WERI-Rb-1 (cell line): ENCODE measurements around the gene UAP1L1.

Source experiments
- DNase-seq: peaks from one replicate; pipeline ENCODE4 v3.0.0-alpha.2; 2020
- H3K27ac ChIP-seq: fragments of 250-450 bp; sonication (Bioruptor Pico); 2 replicates; pipeline ENCODE4 v1.5.1; 2020; ENCODE audit warnings: mild to moderate bottlenecking, moderate library complexity
- H3K27me3 ChIP-seq: fragments of 250-450 bp; sonication (Bioruptor Pico); 2 replicates; pipeline ENCODE4 v1.5.1; 2021; ENCODE audit warnings: mild to moderate bottlenecking, low read depth, moderate library complexity; ENCODE audit not compliant: insufficient read depth, severe bottlenecking
- H3K36me3 ChIP-seq: fragments of 250-450 bp; sonication (Bioruptor Pico); 2 replicates; pipeline ENCODE4 v1.5.1; 2020; ENCODE audit warnings: mild to moderate bottlenecking, moderate library complexity
- H3K4me3 ChIP-seq: 2 replicates; pipeline ENCODE4 v1.5.1; 2011; ENCODE audit warnings: low read depth, mild to moderate bottlenecking, control low read depth, low read length
- H3K9me3 ChIP-seq: fragments of 250-450 bp; sonication (Bioruptor Pico); 2 replicates; pipeline ENCODE4 v1.5.1; 2021; ENCODE audit warnings: mild to moderate bottlenecking, moderate library complexity; ENCODE audit not compliant: severe bottlenecking
- CTCF ChIP-seq: IDR thresholded peaks from 2 replicates; pipeline ENCODE4 v1.5.1; 2011; ENCODE audit warnings: low read depth, mild to moderate bottlenecking, control low read depth, inconsistent platforms, low read length

Gene UAP1L1

DNA sequence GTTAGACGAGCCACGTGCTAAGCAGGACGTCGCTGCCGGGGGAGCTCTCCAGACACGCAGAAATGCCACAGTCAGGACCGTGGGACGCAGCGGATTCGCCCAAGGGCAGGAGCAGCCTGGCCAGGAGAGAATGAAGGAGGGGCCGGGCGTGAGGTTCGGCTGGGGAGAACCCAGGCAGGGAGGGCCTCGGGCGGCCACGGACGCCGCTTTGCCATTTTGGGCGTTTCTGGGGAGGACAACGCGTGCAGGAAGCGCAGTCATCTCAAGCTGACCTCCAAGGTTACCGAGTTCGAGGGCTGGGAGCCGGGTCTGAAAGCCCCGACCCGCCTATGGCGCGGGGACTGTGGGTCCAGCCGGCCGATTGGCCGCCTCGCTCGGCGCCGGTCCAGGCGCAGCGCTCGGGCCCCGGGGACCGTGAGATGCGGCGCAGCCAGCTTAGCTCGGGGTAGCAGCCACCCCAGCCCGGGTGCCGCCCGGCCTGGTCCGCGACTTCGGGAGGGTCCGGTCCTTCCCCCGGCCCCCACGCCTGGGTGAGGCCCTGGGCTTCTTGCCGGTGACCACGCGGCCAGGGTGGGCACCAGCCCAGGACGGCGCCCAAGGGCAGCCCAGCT, 8.7 kb downstream of the UAP1L1 start:
- no peak for DNase-seq

GRCh38 chr9:137086531-137087408, 9.5 kb downstream of the UAP1L1 start, which contains the start of gene MAN1B1:
Gene MAN1B1 (plus strand): TSS chr9:137086985. CDS start chr9:137087000, 15 bp downstream.
- DNase-seq, result peak; percentile 100
- Histone ChIP-seq H3K9me3 (no peaks in the 10 kb centered on the region), H3K4me3 (peak within 1 kb of the TSS; percentile 79), H3K36me3 (peaks cover 45% of the 10 kb centered on the region), H3K27ac (peak within 1 kb of the TSS; percentile 95), H3K27me3 (no peaks in the 10 kb centered on the region)
- no peak for TF ChIP-seq CTCF

More for the DNA sequence above, 8.7 kb downstream of the UAP1L1 start:
- no peak for TF ChIP-seq CTCF
- peak overlapping the region; percentile 78 for H3K4me3 ChIP-seq
- H3K9me3 ChIP-seq, result no peaks in the 10 kb centered on the region
- H3K27me3 ChIP-seq, result no peaks in the 10 kb centered on the region
- peaks cover 48% of the 10 kb centered on the region for H3K36me3 ChIP-seq
- H3K27ac ChIP-seq, result peak overlapping the region; percentile 95

- no peak for TF ChIP-seq CTCF
- Histone ChIP-seq H3K27me3 (no peaks in the 10 kb centered on the region), H3K4me3 (peak overlapping the region; percentile 79), H3K36me3 (peaks cover 45% of the 10 kb centered on the region), H3K9me3 (no peaks in the 10 kb centered on the region), H3K27ac (peak overlapping the region; percentile 81)
- no peak for DNase-seq
These were observed 10.2 kb downstream of the UAP1L1 start for GRCh38 chr9:137087409-137087925.

- Histone ChIP-seq H3K36me3 (peaks cover 38% of the 10 kb centered on the region), H3K27me3 (no peaks in the 10 kb centered on the region), H3K4me3 (no peak overlapping the region), H3K27ac (no peak overlapping the region), H3K9me3 (no peaks in the 10 kb centered on the region)
- no peak for DNase-seq
- no peak for TF ChIP-seq CTCF
These were observed 10.8 kb downstream of the UAP1L1 start for GRCh38 chr9:137088121-137088520.

DNA sequence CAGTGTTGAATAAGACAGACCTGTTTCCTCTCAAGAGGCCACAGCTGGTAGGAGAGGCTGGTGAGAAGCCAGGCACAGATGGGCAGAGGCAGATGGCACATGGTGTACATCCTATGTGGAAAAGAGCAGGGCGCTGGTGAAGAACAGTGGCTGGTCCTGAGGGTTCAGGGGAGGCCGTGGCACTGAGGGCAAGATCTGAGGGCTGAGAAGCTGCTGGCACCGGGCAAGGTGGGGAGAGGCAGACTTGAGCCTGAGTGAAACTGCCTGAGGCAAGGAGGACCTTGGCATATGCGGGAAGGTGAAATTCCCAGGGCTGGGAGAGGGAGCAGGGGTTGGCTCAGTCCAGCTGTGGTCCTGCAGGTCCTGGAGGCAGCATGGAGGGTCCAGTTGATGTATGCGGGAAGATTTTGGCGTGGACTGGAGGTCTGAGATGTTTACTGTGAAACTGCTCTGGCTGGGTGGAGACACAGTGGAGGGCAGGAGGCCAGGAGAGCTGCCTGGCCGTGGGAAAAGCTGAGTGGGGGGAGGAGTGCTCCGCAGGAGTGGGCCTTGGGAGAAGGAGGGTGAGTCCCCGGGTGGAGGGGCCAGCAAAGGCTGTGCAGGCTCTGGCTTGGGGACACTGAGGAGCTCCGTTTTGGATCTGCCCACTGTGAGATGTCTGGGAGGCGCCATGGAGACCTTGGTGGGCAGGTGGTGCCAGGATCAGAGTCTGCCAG, 12.1 kb downstream of the UAP1L1 start:
- Histone ChIP-seq H3K27ac (no peak overlapping the region), H3K9me3 (no peaks in the 10 kb centered on the region), H3K27me3 (no peaks in the 10 kb centered on the region), H3K36me3 (peaks cover 30% of the 10 kb centered on the region), H3K4me3 (no peak overlapping the region)
- TF ChIP-seq CTCF, result no peak
- DNase-seq, result no peak
